ENCODE measurements around the gene MYORG.
A peak's percentile ranks its signal among the peaks of the same experiment; 100 is the strongest.
"Not testable (repeated sequence)": the region's sequence is repeated elsewhere in the genome, so short reads cannot be mapped to it uniquely, and the experiment has no call there.

MYORG gene

GRCh38 chr9:34343605-34344004, 33.1 kb downstream of the MYORG start:
- Mint-ChIP-seq H3K4me1 (no peaks in the 10 kb centered on the region), H3K27me3 (no peaks in the 10 kb centered on the region), H3K27ac (no peak overlapping the region), H3K36me3 (peaks cover 22% of the 10 kb centered on the region), H3K9me3 (no peaks in the 10 kb centered on the region), H3K4me3 (no peak overlapping the region)
- no peak for DNase-seq
- CTCF ChIA-PET: interaction anchor here (1.4 kb wide), 1 partner anchor 32 kb away, joined by 3 read pairs; no protein-coding TSS in a partner anchor

GRCh38 chr9:34343090-34343489, 33.6 kb downstream of the MYORG start:
- no peaks in the 10 kb centered on the region for H3K9me3 Mint-ChIP-seq
- peaks cover 24% of the 10 kb centered on the region for H3K36me3 Mint-ChIP-seq
- DNase-seq: no peak
- H3K27me3 Mint-ChIP-seq: no peaks in the 10 kb centered on the region
- no peak overlapping the region for H3K4me3 Mint-ChIP-seq
- no peak overlapping the region for H3K27ac Mint-ChIP-seq
- H3K4me1 Mint-ChIP-seq: no peaks in the 10 kb centered on the region
- CTCF ChIA-PET: interaction anchor here (1.4 kb wide), 1 partner anchor 33 kb away, joined by 3 read pairs; no protein-coding TSS in a partner anchor

- Mint-ChIP-seq H3K27ac (no peak overlapping the region), H3K27me3 (no peaks in the 10 kb centered on the region), H3K4me3 (no peak overlapping the region), H3K4me1 (no peaks in the 10 kb centered on the region), H3K9me3 (no peaks in the 10 kb centered on the region), H3K36me3 (peaks cover 24% of the 10 kb centered on the region)
- DNase-seq: no peak
- CTCF ChIA-PET: interaction anchor here (1.4 kb wide), 1 partner anchor 10 kb away, joined by 4 read pairs; no protein-coding TSS in a partner anchor
Observed at GRCh38 chr9:34341659-34342295, 34.9 kb downstream of the MYORG start.

GRCh38 chr9:34338665-34339385, 37.9 kb downstream of the MYORG start:
- Mint-ChIP-seq H3K4me1 (no peaks in the 10 kb centered on the region), H3K36me3 (peaks cover 28% of the 10 kb centered on the region), H3K4me3 (no peak overlapping the region), H3K9me3 (no peaks in the 10 kb centered on the region), H3K27me3 (no peaks in the 10 kb centered on the region), H3K27ac (no peak overlapping the region)
- DNase-seq: no peak
- CTCF ChIA-PET: interaction anchor here (0.8 kb wide), 1 partner anchor 41 kb away, joined by 3 read pairs; no protein-coding TSS in a partner anchor

- CTCF ChIA-PET, H3K27me3 Mint-ChIP-seq, H3K27ac Mint-ChIP-seq, H3K9me3 Mint-ChIP-seq, DNase-seq, H3K4me1 Mint-ChIP-seq, H3K4me3 Mint-ChIP-seq: not testable (repeated sequence)
- H3K36me3 Mint-ChIP-seq: peaks cover 22% of the 10 kb centered on the region
Observed at GRCh38 chr9:34338079-34338478, 38.6 kb downstream of the MYORG start.

- DNase-seq: no peak
- CTCF ChIA-PET: interaction anchor here (0.9 kb wide), 1 partner anchor 211 kb away, joined by 3 read pairs; no protein-coding TSS in a partner anchor
- Mint-ChIP-seq H3K9me3 (no peaks in the 10 kb centered on the region), H3K4me3 (no peak overlapping the region), H3K4me1 (peaks cover 4% of the 10 kb centered on the region), H3K27ac (no peak overlapping the region), H3K27me3 (no peaks in the 10 kb centered on the region), H3K36me3 (peaks cover 21% of the 10 kb centered on the region)
Observed at GRCh38 chr9:34337403-34337802, 39.3 kb downstream of the MYORG start.

- no peaks in the 10 kb centered on the region for H3K9me3 Mint-ChIP-seq
- H3K4me3 Mint-ChIP-seq: no peak overlapping the region
- CTCF ChIA-PET: interaction anchor here (1.4 to 6.4 kb wide), 3 partner anchors 42 to 79 kb away, joined by 3 to 119 read pairs (median 3); partner anchors contain the start of gene MYORG
- peaks cover 14% of the 10 kb centered on the region for H3K36me3 Mint-ChIP-seq
- H3K27me3 Mint-ChIP-seq: no peaks in the 10 kb centered on the region
- no peak for DNase-seq
- H3K4me1 Mint-ChIP-seq: peaks cover 20% of the 10 kb centered on the region
- no peak overlapping the region for H3K27ac Mint-ChIP-seq
Observed at GRCh38 chr9:34335376-34335775, 41.3 kb downstream of the MYORG start.

- H3K4me3 Mint-ChIP-seq: no peak overlapping the region
- no peaks in the 10 kb centered on the region for H3K27me3 Mint-ChIP-seq
- peaks cover 12% of the 10 kb centered on the region for H3K36me3 Mint-ChIP-seq
- CTCF ChIA-PET: interaction anchor here (1.2 to 6.4 kb wide), 5 partner anchors 15 to 78 kb away, joined by 3 to 119 read pairs (median 4); partner anchors contain the start of gene MYORG
- peaks cover 24% of the 10 kb centered on the region for H3K4me1 Mint-ChIP-seq
- H3K9me3 Mint-ChIP-seq: no peaks in the 10 kb centered on the region
- H3K27ac Mint-ChIP-seq: no peak overlapping the region
- DNase-seq: no peak
Observed at GRCh38 chr9:34334916-34335315, 41.8 kb downstream of the MYORG start.

GRCh38 chr9:34334337-34334824, 42.3 kb downstream of the MYORG start:
- Mint-ChIP-seq H3K27me3 (no peaks in the 10 kb centered on the region), H3K27ac (no peak overlapping the region), H3K4me1 (peaks cover 26% of the 10 kb centered on the region), H3K9me3 (no peaks in the 10 kb centered on the region), H3K36me3 (peaks cover 12% of the 10 kb centered on the region), H3K4me3 (no peak overlapping the region)
- CTCF ChIA-PET: interaction anchor here (0.6 to 6.4 kb wide), 8 partner anchors 15 to 457 kb away, joined by 3 to 119 read pairs (median 4); partner anchors contain the start of gene MYORG
- DNase-seq: no peak

GRCh38 chr9:34333836-34334235, 42.9 kb downstream of the MYORG start:
- CTCF ChIA-PET: interaction anchor here (0.6 to 6.4 kb wide), 7 partner anchors 16 to 457 kb away, joined by 3 to 119 read pairs (median 4); partner anchors contain the start of gene MYORG
- peaks cover 26% of the 10 kb centered on the region for H3K4me1 Mint-ChIP-seq
- DNase-seq: no peak
- peaks cover 11% of the 10 kb centered on the region for H3K36me3 Mint-ChIP-seq
- no peak overlapping the region for H3K4me3 Mint-ChIP-seq
- H3K27me3 Mint-ChIP-seq: no peaks in the 10 kb centered on the region
- H3K9me3 Mint-ChIP-seq: no peaks in the 10 kb centered on the region
- no peak overlapping the region for H3K27ac Mint-ChIP-seq

GRCh38 chr9:34332076-34332964, 44.4 kb downstream of the MYORG start:
- H3K9me3 Mint-ChIP-seq: no peaks in the 10 kb centered on the region
- H3K36me3 Mint-ChIP-seq: peaks cover 7% of the 10 kb centered on the region
- no peaks in the 10 kb centered on the region for H3K27me3 Mint-ChIP-seq
- peak overlapping the region; percentile 19 for H3K4me3 Mint-ChIP-seq
- CTCF ChIA-PET: interaction anchor here (0.8 to 6.4 kb wide), 11 partner anchors 10 to 302 kb away, joined by 3 to 119 read pairs (median 4); partner anchors contain the start of gene MYORG
- no peak overlapping the region for H3K27ac Mint-ChIP-seq
- DNase-seq: peak; percentile 26
- H3K4me1 Mint-ChIP-seq: peaks cover 35% of the 10 kb centered on the region

- no peak overlapping the region for H3K27ac Mint-ChIP-seq
Observed at GRCh38 chr9:34331196-34331595, 45.5 kb downstream of the MYORG start.

GRCh38 chr9:34328987-34329832, 47.5 kb downstream of the MYORG start, which contains the start of the genes KIF24 and NUDT2:
Gene KIF24, minus strand, starts transcription at chr9:34329268. Its CDS starts 17,922 bp downstream, at chr9:34311346.
Gene NUDT2, plus strand, starts transcription at chr9:34329569. Its CDS starts 9,471 bp downstream, at chr9:34339040.
- H3K4me3 Mint-ChIP-seq: peak within 1 kb of the TSS; percentile 97
- CTCF ChIA-PET: interaction anchor here (1.3 kb wide), 1 partner anchor 50 kb away, joined by 5 read pairs; no protein-coding TSS in a partner anchor
- peak within 1 kb of the TSS; percentile 97 for H3K27ac Mint-ChIP-seq
- no peaks in the 10 kb centered on the region for H3K9me3 Mint-ChIP-seq
- peak; percentile 98 for DNase-seq
- H3K27me3 Mint-ChIP-seq: no peaks in the 10 kb centered on the region
- H3K36me3 Mint-ChIP-seq: peaks cover 3% of the 10 kb centered on the region
- H3K4me1 Mint-ChIP-seq: peaks cover 43% of the 10 kb centered on the region

More at GRCh38 chr9:34331196-34331595, 45.5 kb downstream of the MYORG start:
- CTCF ChIA-PET: interaction anchor here (0.8 to 6.4 kb wide), 4 partner anchors 11 to 260 kb away, joined by 3 to 119 read pairs (median 4); partner anchors contain the start of gene MYORG
- H3K4me1 Mint-ChIP-seq: peaks cover 43% of the 10 kb centered on the region
- H3K36me3 Mint-ChIP-seq: peaks cover 4% of the 10 kb centered on the region
- DNase-seq: no peak
- H3K27me3 Mint-ChIP-seq: no peaks in the 10 kb centered on the region
- H3K4me3 Mint-ChIP-seq: peak overlapping the region; percentile 27
- H3K9me3 Mint-ChIP-seq: no peaks in the 10 kb centered on the region
